Activated T-cell treated with anti-CD3 and anti-CD28 coated beads, Interleukin-2, amount 50 U/mL, for 4 hours (primary cell): Measurements from ENCODE around the gene SLC2A5. TPM values are rescaled to one million over a fixed set of nuclear protein-coding genes. Genes with fewer than 3 reads are reported as not detected.
"Not testable (repeated sequence)": the region's sequence is repeated elsewhere in the genome, so short reads cannot be mapped to it uniquely, and the experiment has no call there.

ENCODE experiments used
- ATAC-seq, 2 donors: fragments of 200-7000 bp; cut with Tn5 transposase; one replicate each; pipeline ENCODE4 v1.10.0; 2021
- DNase-seq: peaks from one replicate; pipeline ENCODE4 v3.0.0-alpha.2; 2020
- H3K27me3 Mint-ChIP-seq: one replicate; pipeline ENCODE4 v1.8.0; 2021; ENCODE audit warnings: low read depth, mixed read lengths
- H3K36me3 Mint-ChIP-seq: one replicate; pipeline ENCODE4 v1.8.0; 2022; ENCODE audit warnings: mixed read lengths; ENCODE audit not compliant: insufficient read depth
- H3K4me1 Mint-ChIP-seq: one replicate; pipeline ENCODE4 v1.8.0; 2021; ENCODE audit warnings: low read depth, mixed read lengths
- H3K4me3 Mint-ChIP-seq: one replicate; pipeline ENCODE4 v1.8.0; 2021; ENCODE audit warnings: mild to moderate bottlenecking, moderate library complexity, mixed read lengths
- H3K9me3 Mint-ChIP-seq: one replicate; pipeline ENCODE4 v1.8.0; 2021; ENCODE audit warnings: mixed read lengths
- total RNA-seq, 3 donors: library from RNA; stranded (reverse); gene quantifications; one replicate each; pipeline ENCODE4 v1.2.1, GENCODE V29; 2021

Gene SLC2A5
- total RNA-seq, 3 donors from 2014 or later: not detected

- Mint-ChIP-seq H3K9me3 (no peaks in the 10 kb centered on the region), H3K4me1 (no peaks in the 10 kb centered on the region), H3K4me3 (no peak overlapping the region), H3K36me3 (peaks cover 3% of the 10 kb centered on the region), H3K27me3 (no peaks in the 10 kb centered on the region)
- ATAC-seq (no peak), DNase-seq (no peak)
Observed at GRCh38 chr1:9099555-9099954, 30.1 kb upstream of the SLC2A5 start.

- no peaks in the 10 kb centered on the region for H3K4me1 Mint-ChIP-seq
- peaks cover 3% of the 10 kb centered on the region for H3K36me3 Mint-ChIP-seq
- H3K4me3 Mint-ChIP-seq: no peak overlapping the region
- no peak for ATAC-seq
- no peaks in the 10 kb centered on the region for H3K9me3 Mint-ChIP-seq
- H3K27me3 Mint-ChIP-seq: no peaks in the 10 kb centered on the region
- no peak for DNase-seq
Observed at GRCh38 chr1:9097947-9098705, 28.7 kb upstream of the SLC2A5 start.

GRCh38 chr1:9095818-9096217 lies 26.4 kb upstream of the SLC2A5 start:
- ATAC-seq (no peak), DNase-seq (no peak)
- Mint-ChIP-seq H3K36me3 (no peaks in the 10 kb centered on the region), H3K9me3 (no peaks in the 10 kb centered on the region), H3K4me1 (no peaks in the 10 kb centered on the region), H3K4me3 (no peak overlapping the region), H3K27me3 (no peaks in the 10 kb centered on the region)

- H3K4me3 Mint-ChIP-seq, ATAC-seq, H3K27me3 Mint-ChIP-seq: not testable (repeated sequence)
Observed at GRCh38 chr1:9093996-9094595, 24.7 kb upstream of the SLC2A5 start.

GRCh38 chr1:9093581-9093980 lies 24.1 kb upstream of the SLC2A5 start:
- ATAC-seq (no peak), DNase-seq (no peak)
- Mint-ChIP-seq H3K36me3 (no peaks in the 10 kb centered on the region), H3K27me3 (peaks cover 5% of the 10 kb centered on the region), H3K4me1 (no peaks in the 10 kb centered on the region), H3K4me3 (no peak overlapping the region), H3K9me3 (no peaks in the 10 kb centered on the region)

More at GRCh38 chr1:9093996-9094595, 24.7 kb upstream of the SLC2A5 start:
- H3K4me1 Mint-ChIP-seq, H3K9me3 Mint-ChIP-seq, DNase-seq, H3K36me3 Mint-ChIP-seq: not testable (repeated sequence)

- no peak for DNase-seq
- peaks cover 5% of the 10 kb centered on the region for H3K27me3 Mint-ChIP-seq
- no peak overlapping the region for H3K4me3 Mint-ChIP-seq
- ATAC-seq: no peak
- H3K4me1 Mint-ChIP-seq: no peaks in the 10 kb centered on the region
- no peaks in the 10 kb centered on the region for H3K9me3 Mint-ChIP-seq
- H3K36me3 Mint-ChIP-seq: no peaks in the 10 kb centered on the region
Observed at GRCh38 chr1:9093091-9093490, 23.7 kb upstream of the SLC2A5 start.

GRCh38 chr1:9088807-9089206 lies 19.4 kb upstream of the SLC2A5 start:
- H3K27me3 Mint-ChIP-seq: peaks cover 9% of the 10 kb centered on the region

GRCh38 chr1:9087411-9088125 lies 18.1 kb upstream of the SLC2A5 start:
- H3K27me3 Mint-ChIP-seq: peaks cover 9% of the 10 kb centered on the region
- H3K9me3 Mint-ChIP-seq: no peaks in the 10 kb centered on the region
- DNase-seq: no peak
- ATAC-seq: no peak
- H3K4me1 Mint-ChIP-seq: peaks cover 9% of the 10 kb centered on the region
- peaks cover 2% of the 10 kb centered on the region for H3K36me3 Mint-ChIP-seq
- H3K4me3 Mint-ChIP-seq: no peak overlapping the region

More at GRCh38 chr1:9088807-9089206, 19.4 kb upstream of the SLC2A5 start:
- ATAC-seq (no peak), DNase-seq (no peak)
- no peak overlapping the region for H3K4me3 Mint-ChIP-seq
- H3K36me3 Mint-ChIP-seq: peaks cover 2% of the 10 kb centered on the region
- no peaks in the 10 kb centered on the region for H3K9me3 Mint-ChIP-seq
- peaks cover 2% of the 10 kb centered on the region for H3K4me1 Mint-ChIP-seq

GRCh38 chr1:9086796-9087195 lies 17.4 kb upstream of the SLC2A5 start:
- peaks cover 11% of the 10 kb centered on the region for H3K4me1 Mint-ChIP-seq
- no peak overlapping the region for H3K4me3 Mint-ChIP-seq
- H3K9me3 Mint-ChIP-seq: no peaks in the 10 kb centered on the region
- DNase-seq: no peak
- no peak for ATAC-seq
- peaks cover 9% of the 10 kb centered on the region for H3K27me3 Mint-ChIP-seq
- peaks cover 2% of the 10 kb centered on the region for H3K36me3 Mint-ChIP-seq

GRCh38 chr1:9086045-9086444 lies 16.6 kb upstream of the SLC2A5 start:
- DNase-seq: no peak
- Mint-ChIP-seq H3K4me3 (no peak overlapping the region), H3K27me3 (peaks cover 9% of the 10 kb centered on the region), H3K4me1 (peaks cover 11% of the 10 kb centered on the region), H3K9me3 (no peaks in the 10 kb centered on the region), H3K36me3 (peaks cover 2% of the 10 kb centered on the region)
- ATAC-seq: no peak

- Mint-ChIP-seq H3K4me1 (peaks cover 11% of the 10 kb centered on the region), H3K36me3 (peaks cover 2% of the 10 kb centered on the region), H3K9me3 (no peaks in the 10 kb centered on the region), H3K27me3 (peaks cover 9% of the 10 kb centered on the region), H3K4me3 (no peak overlapping the region)
- no peak for ATAC-seq
- no peak for DNase-seq
Observed at GRCh38 chr1:9085306-9085940, 16.0 kb upstream of the SLC2A5 start.

- H3K36me3 Mint-ChIP-seq: peaks cover 2% of the 10 kb centered on the region
- peaks cover 9% of the 10 kb centered on the region for H3K27me3 Mint-ChIP-seq
- peaks cover 15% of the 10 kb centered on the region for H3K4me1 Mint-ChIP-seq
- no peaks in the 10 kb centered on the region for H3K9me3 Mint-ChIP-seq
- ATAC-seq (no peak), DNase-seq (no peak)
- no peak overlapping the region for H3K4me3 Mint-ChIP-seq
Observed at GRCh38 chr1:9084906-9085305, 15.5 kb upstream of the SLC2A5 start.

GRCh38 chr1:9081473-9081872 lies 12.0 kb upstream of the SLC2A5 start:
- peaks cover 32% of the 10 kb centered on the region for H3K4me1 Mint-ChIP-seq
- H3K4me3 Mint-ChIP-seq: no peak overlapping the region
- H3K9me3 Mint-ChIP-seq: no peaks in the 10 kb centered on the region
- DNase-seq: no peak
- no peak for ATAC-seq
- no peaks in the 10 kb centered on the region for H3K36me3 Mint-ChIP-seq
- peaks cover 12% of the 10 kb centered on the region for H3K27me3 Mint-ChIP-seq

GRCh38 chr1:9080705-9081291 lies 11.4 kb upstream of the SLC2A5 start:
- Mint-ChIP-seq H3K36me3 (no peaks in the 10 kb centered on the region), H3K27me3 (peaks cover 18% of the 10 kb centered on the region), H3K9me3 (no peaks in the 10 kb centered on the region), H3K4me3 (no peak overlapping the region), H3K4me1 (peaks cover 38% of the 10 kb centered on the region)
- no peak for DNase-seq
- ATAC-seq: no peak
